Peyer's patch (tissue), 4 donors: ENCODE results near the gene SLC5A4. TPM values are rescaled to one million over a fixed set of nuclear protein-coding genes. Genes with fewer than 3 reads are reported as not detected.
A peak's percentile ranks its signal among the peaks of the same experiment; 100 is the strongest.

Experiments used
- DNase-seq, 3 donors: peaks; one replicate each; pipeline ENCODE4 v3.0.0-alpha.2; 2017 to 2019
- H3K27ac ChIP-seq, 4 donors: fragments of 200-600 bp; sonication (generic); one replicate each; pipeline ENCODE4 v1.5.1; 2016 to 2019
- H3K27me3 ChIP-seq, 2 donors: fragments of 200-600 bp; sonication (generic); one replicate each; pipeline ENCODE4 v1.5.1; 2019
- H3K36me3 ChIP-seq, 3 donors: fragments of 200-600 bp; sonication (generic); one replicate each; pipeline ENCODE4 v1.5.1; 2016 to 2019
- H3K4me1 ChIP-seq, 4 donors: fragments of 200-600 bp; sonication (generic); one replicate each; pipeline ENCODE4 v1.5.1; 2016 to 2019
- H3K4me3 ChIP-seq, 4 donors: fragments of 200-600 bp; sonication (generic); 1 replicate in 3 of 4; 2 replicates in 1 of 4; pipeline ENCODE4 v1.5.1; 2016 to 2019; ENCODE audit warnings: mild to moderate bottlenecking in 1 of 4
- H3K9me3 ChIP-seq, 4 donors: fragments of 200-600 bp; sonication (generic); one replicate each; pipeline ENCODE4 v1.5.1; 2016 to 2019; ENCODE audit warnings: mild to moderate bottlenecking in 1 of 4
- CTCF ChIP-seq, 6 experiments: fragments of 450-650 bp in 4 of 6; fragments of 200-600 bp in 2 of 6; sonication (generic) in 1 of 6; IDR thresholded peaks; one replicate each; pipeline ENCODE4 v1.5.1; 2017 to 2019; ENCODE audit warnings: antibody characterized with exemption in 6 of 6, mild to moderate bottlenecking in 3 of 6, moderate library complexity in 1 of 6
- POLR2A ChIP-seq, 2 donors: fragments of 450-650 bp; IDR thresholded peaks; one replicate each; pipeline ENCODE4 v1.5.1; 2017; ENCODE audit warnings: antibody characterized with exemption in 2 of 2, mild to moderate bottlenecking in 2 of 2, moderate library complexity in 2 of 2
- total RNA-seq, 4 donors: library from RNA; depleted of rRNA; stranded (reverse); fragments of >200 nt; gene quantifications; one replicate each; pipeline ENCODE4 v1.1.0, GENCODE V29; 2016

The SLC5A4 gene
- total RNA-seq, 4 donors from 2014 or later, result 1.7 to 56.9 (median 19.0) TPM

DNA sequence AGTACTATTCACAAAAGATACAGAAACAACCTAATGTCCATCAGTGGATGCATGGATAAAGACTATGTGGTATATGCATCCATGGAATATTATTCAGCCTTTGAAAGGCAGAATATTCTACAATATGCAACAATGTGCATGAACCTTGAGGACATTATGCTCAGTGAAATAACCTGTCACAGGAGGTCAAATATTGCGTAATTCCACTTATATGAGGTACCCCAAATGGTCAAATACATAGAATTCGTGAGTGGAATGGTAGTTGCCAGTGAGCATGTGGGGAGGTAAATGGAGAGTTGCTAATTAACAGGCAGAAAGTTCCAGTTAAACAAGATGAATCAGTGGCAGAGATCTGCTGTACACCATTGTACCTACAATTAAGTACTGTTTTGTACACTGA is 3.6 kb upstream of the SLC5A4 start:
- DNase-seq, result no peak
- no peaks in the 10 kb centered on the region for H3K36me3 ChIP-seq
- H3K27ac ChIP-seq, result no peak overlapping the region
- no peaks in the 10 kb centered on the region for H3K4me1 ChIP-seq
- H3K4me3 ChIP-seq, result no peak overlapping the region
- TF ChIP-seq CTCF (IDR thresholded peaks at IDR 0.05) (no peak), POLR2A (IDR thresholded peaks at IDR 0.05) (no peak)
- no peaks in the 10 kb centered on the region for H3K9me3 ChIP-seq
- H3K27me3 ChIP-seq, result no peaks in the 10 kb centered on the region

DNA sequence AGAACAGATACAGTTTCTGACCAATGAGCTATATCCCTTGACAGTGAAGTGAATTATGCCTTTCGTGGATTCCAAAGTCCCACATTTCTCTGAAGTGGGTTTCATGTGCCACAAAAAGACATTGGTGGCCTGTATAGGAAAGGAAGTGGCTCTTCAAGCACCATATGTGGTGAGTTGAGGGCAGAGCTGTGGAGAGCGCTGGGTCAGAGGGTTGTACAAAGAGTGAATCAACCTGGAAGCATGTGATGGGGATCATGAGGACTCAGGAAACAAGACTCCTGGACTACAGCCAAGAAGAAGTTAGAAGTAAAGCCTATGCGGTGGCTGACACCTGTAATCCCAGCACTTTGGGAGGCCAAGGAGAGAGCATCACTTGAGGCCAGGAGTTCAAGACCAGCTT is 579 bp upstream of the SLC5A4 start:
- DNase-seq, result no peak
- Histone ChIP-seq H3K4me3 (no peak overlapping the region), H3K9me3 (no peaks in the 10 kb centered on the region), H3K4me1 (no peaks in the 10 kb centered on the region), H3K27ac (peak overlapping the region in 2 of 4 donors; percentile 66 to 73), H3K36me3 (no peaks in the 10 kb centered on the region), H3K27me3 (no peaks in the 10 kb centered on the region)
- no peak for TF ChIP-seq POLR2A (IDR thresholded peaks at IDR 0.05)
- no peak for TF ChIP-seq CTCF (IDR thresholded peaks at IDR 0.05)

- H3K4me1 ChIP-seq, result peaks cover 0 to 8% (median 0%) of the 10 kb centered on the region in 4 donors
- no peak for DNase-seq
- H3K9me3 ChIP-seq, result no peaks in the 10 kb centered on the region
- no peak for TF ChIP-seq CTCF (IDR thresholded peaks at IDR 0.05)
- H3K4me3 ChIP-seq, result no peak overlapping the region
- H3K36me3 ChIP-seq, result no peaks in the 10 kb centered on the region
- H3K27me3 ChIP-seq, result no peaks in the 10 kb centered on the region
- H3K27ac ChIP-seq, result no peak overlapping the region
Measured at GRCh38 chr22:32249231-32249630, 5.9 kb downstream of the SLC5A4 start.

DNA sequence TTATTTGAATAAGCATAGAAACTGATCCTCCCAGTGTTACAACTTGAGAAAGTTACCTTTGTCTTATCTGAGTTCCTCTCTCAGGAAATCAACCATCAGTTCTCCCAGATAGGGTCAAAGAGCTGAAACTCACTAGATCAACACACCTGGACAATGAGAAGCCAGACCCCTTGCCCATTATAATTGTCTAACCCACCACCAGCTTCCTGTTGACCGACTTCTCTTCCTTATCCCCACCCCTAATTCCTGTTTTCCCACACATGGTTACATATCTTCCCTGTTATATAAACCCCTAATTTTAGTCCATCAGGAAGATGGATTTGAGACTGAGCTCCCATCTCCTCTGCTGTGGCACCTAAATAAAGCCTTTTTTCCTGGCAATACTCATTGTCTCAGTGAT is 6.9 kb downstream of the SLC5A4 start:
- Histone ChIP-seq H3K4me3 (no peak overlapping the region), H3K4me1 (peaks cover 0 to 8% (median 0%) of the 10 kb centered on the region in 4 donors), H3K9me3 (no peaks in the 10 kb centered on the region), H3K36me3 (no peaks in the 10 kb centered on the region), H3K27me3 (no peaks in the 10 kb centered on the region), H3K27ac (no peak overlapping the region)
- DNase-seq, result no peak
- TF ChIP-seq CTCF (IDR thresholded peaks at IDR 0.05), result no peak
- no peak for TF ChIP-seq POLR2A (IDR thresholded peaks at IDR 0.05)

DNA sequence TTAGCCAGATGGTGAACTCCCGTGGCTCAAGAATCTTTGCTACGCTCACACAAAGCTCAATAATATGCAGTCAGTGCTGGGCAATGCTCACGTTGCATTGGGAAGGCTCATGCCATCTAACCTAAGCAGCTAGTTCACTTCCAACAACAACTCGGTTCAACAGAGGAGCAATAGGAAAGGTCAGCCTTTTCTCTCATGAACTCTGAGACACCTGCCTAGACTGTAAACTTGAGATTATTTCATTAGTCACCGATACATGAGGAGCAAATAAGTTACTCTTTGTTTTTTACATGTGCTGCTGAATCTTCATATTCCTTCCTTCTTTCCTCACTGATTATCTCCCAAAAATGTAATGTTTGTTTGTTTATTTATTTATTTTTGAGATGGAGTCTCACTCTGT is 9.0 kb downstream of the SLC5A4 start:
- Histone ChIP-seq H3K36me3 (no peaks in the 10 kb centered on the region), H3K4me3 (no peak overlapping the region), H3K27me3 (no peaks in the 10 kb centered on the region), H3K4me1 (peaks cover 0 to 20% (median 0%) of the 10 kb centered on the region in 4 donors), H3K9me3 (no peaks in the 10 kb centered on the region), H3K27ac (peak overlapping the region in 2 of 4 donors; percentile 2 to 28)
- DNase-seq, result no peak
- TF ChIP-seq CTCF (IDR thresholded peaks at IDR 0.05) (no peak), POLR2A (IDR thresholded peaks at IDR 0.05) (no peak)

DNA sequence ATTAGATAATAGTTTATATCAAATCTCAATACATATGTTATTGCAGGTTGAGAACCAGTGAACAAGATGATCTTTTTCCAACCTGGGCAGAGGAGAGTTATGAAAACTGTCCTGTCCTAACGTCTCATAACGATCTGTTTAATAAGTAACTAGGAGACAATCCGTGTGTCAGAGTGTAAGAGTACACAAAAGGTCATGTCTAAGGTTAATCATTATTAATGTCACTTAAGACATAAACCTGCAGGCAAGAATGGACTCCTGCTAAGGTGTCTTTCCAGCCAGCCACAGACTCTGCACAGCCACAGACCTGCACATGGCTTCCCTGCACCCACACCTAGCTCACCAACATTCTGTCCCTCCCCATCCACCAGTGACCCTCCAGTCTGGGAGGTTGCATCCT is 10.1 kb downstream of the SLC5A4 start:
- Histone ChIP-seq H3K36me3 (no peaks in the 10 kb centered on the region), H3K9me3 (no peaks in the 10 kb centered on the region), H3K4me1 (peaks cover 0 to 27% (median 0%) of the 10 kb centered on the region in 4 donors), H3K27me3 (no peaks in the 10 kb centered on the region), H3K4me3 (no peak overlapping the region), H3K27ac (peak overlapping the region in 2 of 4 donors; percentile 27 to 32)
- TF ChIP-seq POLR2A (IDR thresholded peaks at IDR 0.05) (no peak), CTCF (IDR thresholded peaks at IDR 0.05) (no peak)
- DNase-seq, result no peak
